ENCODE results near the gene SH2B3. TPM values are rescaled to one million over a fixed set of nuclear protein-coding genes. Genes with fewer than 3 reads are reported as not detected.
A peak's percentile ranks its signal among the peaks of the same experiment; 100 is the strongest.

SH2B3 gene
- total and polyA plus RNA-seq, 9 of the 15 experiments (the other 6 are each of a cell fraction or from before 2014, with no cell fraction given) = 10.8 to 75.3 (median 37.4) TPM

DNA sequence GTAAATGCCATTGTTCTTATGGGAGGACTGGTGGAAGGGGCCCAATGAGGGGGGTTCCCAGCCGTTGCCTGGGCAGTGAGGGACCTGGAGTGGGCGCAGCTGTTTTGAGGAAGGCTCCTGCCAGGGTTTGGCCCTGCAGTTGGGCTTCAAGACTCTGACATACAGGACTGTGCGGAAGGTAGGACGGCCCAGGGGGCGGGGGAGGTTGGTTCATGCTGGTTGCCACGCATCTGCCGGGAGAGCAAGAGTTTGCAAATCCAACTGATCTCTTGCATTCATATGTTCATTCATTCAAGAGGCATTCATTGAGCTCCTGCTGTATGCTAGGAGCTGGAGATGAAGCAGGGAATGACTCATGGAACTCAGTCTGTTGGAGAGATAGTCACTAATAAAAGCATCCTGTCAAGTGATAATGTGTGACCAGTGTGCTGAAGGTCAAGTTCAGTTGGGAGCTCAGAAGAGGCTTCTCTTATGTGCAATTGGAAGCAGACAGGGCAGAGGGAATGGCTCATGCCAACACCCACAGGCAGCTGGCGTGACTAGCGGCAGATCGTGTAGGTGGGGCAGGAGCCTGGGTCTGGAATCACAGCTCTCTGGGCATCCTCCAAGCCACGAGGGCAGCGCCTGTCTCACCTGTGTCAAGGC lies 7.8 kb downstream of the SH2B3 start (continued):
- TF ChIP-seq PURB (CRISPR knock-in tag; IDR thresholded peaks at IDR 0.05; ENCODE audit: low read depth) (no peak), JUN (IDR thresholded peaks at IDR 0.05; ENCODE audit: borderline replicate concordance, low read depth, low read length) (peak; percentile 9; the same call in 1 of the 2 replicates), JUN (CRISPR knock-in tag; IDR thresholded peaks at IDR 0.05; ENCODE audit: borderline replicate concordance) (no peak), DPF2 (IDR thresholded peaks at IDR 0.05) (peak; percentile 56), RBFOX2 (IDR thresholded peaks at IDR 0.05; ENCODE audit: low read depth, low read length) (peak; percentile 45), FOSL1 (tag; conservative IDR thresholded peaks at IDR 0.05) (peak; percentile 87), ZNF274 (IDR thresholded peaks at IDR 0.05; ENCODE audit: borderline replicate concordance, low read depth, low read length) (no peak), UBTF (IDR thresholded peaks at IDR 0.05; ENCODE audit: borderline replicate concordance in 1 of 2, low read depth in 2 of 2, low read length in 2 of 2) (no peak), POLR3A (IDR thresholded peaks at IDR 0.05; ENCODE audit: borderline replicate concordance, extremely low read depth, insufficient read depth, insufficient read length) (no peak), GMEB1 (CRISPR knock-in tag; IDR thresholded peaks at IDR 0.05) (no peak), SMARCA4 (IDR thresholded peaks at IDR 0.05) (peak; percentile 41; the same call in 1 of the 2 replicates), CREB5 (CRISPR knock-in tag; IDR thresholded peaks at IDR 0.05) (no peak), ETS1 (conservative IDR thresholded peaks at IDR 0.05; ENCODE audit: control insufficient read depth, low read depth, low read length) (no peak), CTBP1 (IDR thresholded peaks at IDR 0.05; ENCODE audit: borderline replicate concordance) (peak; percentile 37; the same call in 1 of the 2 replicates), U2AF2 (optimal IDR thresholded peaks at IDR 0.05; ENCODE audit: low read depth, low read length) (no peak)
- TF ChIP-seq, protein P1, sequence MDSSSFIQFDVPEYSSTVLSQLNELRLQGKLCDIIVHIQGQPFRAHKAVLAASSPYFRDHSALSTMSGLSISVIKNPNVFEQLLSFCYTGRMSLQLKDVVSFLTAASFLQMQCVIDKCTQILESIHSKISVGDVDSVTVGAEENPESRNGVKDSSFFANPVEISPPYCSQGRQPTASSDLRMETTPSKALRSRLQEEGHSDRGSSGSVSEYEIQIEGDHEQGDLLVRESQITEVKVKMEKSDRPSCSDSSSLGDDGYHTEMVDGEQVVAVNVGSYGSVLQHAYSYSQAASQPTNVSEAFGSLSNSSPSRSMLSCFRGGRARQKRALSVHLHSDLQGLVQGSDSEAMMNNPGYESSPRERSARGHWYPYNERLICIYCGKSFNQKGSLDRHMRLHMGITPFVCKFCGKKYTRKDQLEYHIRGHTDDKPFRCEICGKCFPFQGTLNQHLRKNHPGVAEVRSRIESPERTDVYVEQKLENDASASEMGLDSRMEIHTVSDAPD (CRISPR knock-in tag; IDR thresholded peaks at IDR 0.05) = no peak
- TF ChIP-seq, protein P2, sequence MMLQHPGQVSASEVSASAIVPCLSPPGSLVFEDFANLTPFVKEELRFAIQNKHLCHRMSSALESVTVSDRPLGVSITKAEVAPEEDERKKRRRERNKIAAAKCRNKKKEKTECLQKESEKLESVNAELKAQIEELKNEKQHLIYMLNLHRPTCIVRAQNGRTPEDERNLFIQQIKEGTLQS (IDR thresholded peaks at IDR 0.05) = peak; percentile 62
- TF ChIP-seq, protein P2 (CRISPR knock-in tag; conservative IDR thresholded peaks at IDR 0.05) = no peak
